Right atrium auricular region (tissue), 2 donors: ENCODE data around the gene POTEF. TPM values are rescaled to one million over a fixed set of nuclear protein-coding genes. Genes with fewer than 3 reads are reported as not detected.
A peak's percentile ranks its signal among the peaks of the same experiment; 100 is the strongest.
"Not testable (repeated sequence)": the region's sequence is repeated elsewhere in the genome, so short reads cannot be mapped to it uniquely, and the experiment has no call there.

Experiments used
- DNase-seq: peaks from one replicate; pipeline ENCODE4 v3.0.0-alpha.2; 2019; ENCODE audit warnings: low spot score
- H3K27ac ChIP-seq, 2 donors: fragments of 200-600 bp; sonication (generic); 1 replicate in 1 of 2; 2 replicates in 1 of 2; pipeline ENCODE4 v1.5.1; 2016 to 2019
- H3K27me3 ChIP-seq, 2 donors: fragments of 200-600 bp; sonication (generic); one replicate each; pipeline versions ENCODE4 v1.5.1 to v1.6.0; 2017 to 2019
- H3K36me3 ChIP-seq: fragments of 200-600 bp; sonication (generic); one replicate; pipeline ENCODE4 v1.5.1; 2016
- H3K4me1 ChIP-seq, 2 donors: fragments of 200-600 bp; sonication (generic); one replicate each; pipeline versions ENCODE4 v1.5.1 to v1.6.0; 2017 to 2019
- H3K4me3 ChIP-seq, 2 donors: fragments of 200-600 bp; sonication (generic); 1 replicate in 1 of 2; 2 replicates in 1 of 2; pipeline ENCODE4 v1.5.1; 2017 to 2019; ENCODE audit warnings: mild to moderate bottlenecking in 1 of 2, moderate library complexity in 1 of 2
- H3K9me3 ChIP-seq, 2 donors: fragments of 200-600 bp; sonication (generic); one replicate each; pipeline ENCODE4 v1.5.1; 2019
- total RNA-seq, 2 donors: library from RNA; depleted of rRNA; stranded (reverse); fragments of >200 nt; gene quantifications; one replicate each; pipeline ENCODE4 v1.1.0, GENCODE V29; 2016

Gene POTEF
- total RNA-seq, 2 donors from 2014 or later = 0.47 TPM; not detected in 1

- peak overlapping the region in 1 of 2 donors; percentile 45 for H3K4me3 ChIP-seq
- H3K4me1 ChIP-seq, H3K9me3 ChIP-seq, H3K36me3 ChIP-seq, H3K27me3 ChIP-seq, H3K27ac ChIP-seq: not testable (repeated sequence)
- DNase-seq = peak; percentile 40
Observed at GRCh38 chr2:130143266-130144039, 14.4 kb upstream of the POTEF start.

GRCh38 chr2:130142396-130143265 is 13.6 kb upstream of the POTEF start:
- not testable (repeated sequence) for H3K4me3 ChIP-seq, H3K9me3 ChIP-seq, H3K27ac ChIP-seq, H3K4me1 ChIP-seq, H3K36me3 ChIP-seq, H3K27me3 ChIP-seq
- peak; percentile 42 for DNase-seq

GRCh38 chr2:130141645-130142370 is 12.8 kb upstream of the POTEF start:
- not testable (repeated sequence) for H3K4me3 ChIP-seq, DNase-seq, H3K27ac ChIP-seq, H3K4me1 ChIP-seq, H3K9me3 ChIP-seq, H3K27me3 ChIP-seq, H3K36me3 ChIP-seq

GRCh38 chr2:130141002-130141401 is 12.0 kb upstream of the POTEF start:
- not testable (repeated sequence) for H3K4me3 ChIP-seq, H3K36me3 ChIP-seq, H3K27ac ChIP-seq, DNase-seq, H3K9me3 ChIP-seq, H3K4me1 ChIP-seq, H3K27me3 ChIP-seq

- not testable (repeated sequence) for H3K27me3 ChIP-seq, H3K9me3 ChIP-seq, H3K27ac ChIP-seq, H3K4me3 ChIP-seq, H3K36me3 ChIP-seq, DNase-seq, H3K4me1 ChIP-seq
Observed at GRCh38 chr2:130140516-130140915, 11.5 kb upstream of the POTEF start.

- H3K9me3 ChIP-seq, H3K4me1 ChIP-seq, H3K36me3 ChIP-seq, H3K4me3 ChIP-seq, H3K27ac ChIP-seq, DNase-seq, H3K27me3 ChIP-seq: not testable (repeated sequence)
Observed at GRCh38 chr2:130139331-130140280, 10.6 kb upstream of the POTEF start.

- DNase-seq = not testable (repeated sequence)
Observed at GRCh38 chr2:130138841-130139251, 9.8 kb upstream of the POTEF start.

GRCh38 chr2:130138326-130138725 is 9.3 kb upstream of the POTEF start:
- not testable (repeated sequence) for H3K4me1 ChIP-seq, H3K9me3 ChIP-seq, H3K4me3 ChIP-seq, H3K36me3 ChIP-seq, H3K27me3 ChIP-seq, H3K27ac ChIP-seq, DNase-seq

More at GRCh38 chr2:130138841-130139251, 9.8 kb upstream of the POTEF start:
- not testable (repeated sequence) for H3K36me3 ChIP-seq, H3K4me1 ChIP-seq, H3K27ac ChIP-seq, H3K4me3 ChIP-seq, H3K27me3 ChIP-seq, H3K9me3 ChIP-seq

GRCh38 chr2:130137118-130137517 is 8.1 kb upstream of the POTEF start:
- not testable (repeated sequence) for H3K4me3 ChIP-seq, H3K36me3 ChIP-seq, H3K4me1 ChIP-seq, H3K27me3 ChIP-seq, H3K27ac ChIP-seq, DNase-seq, H3K9me3 ChIP-seq

GRCh38 chr2:130136546-130136945 is 7.5 kb upstream of the POTEF start:
- not testable (repeated sequence) for H3K9me3 ChIP-seq, H3K36me3 ChIP-seq, H3K27ac ChIP-seq, H3K27me3 ChIP-seq, H3K4me3 ChIP-seq, DNase-seq, H3K4me1 ChIP-seq
